KOPT-K1 (cell line): Measurements from ENCODE around the gene KCP.

Experiments used
- H3K27ac ChIP-seq: fragments of 200-600 bp; sonication (generic); 2 replicates; pipeline ENCODE4 v1.5.1; 2016; ENCODE audit warnings: antibody characterized with exemption, mild to moderate bottlenecking, low read depth, low read length; ENCODE audit not compliant: poor library complexity, severe bottlenecking
- H3K36me3 ChIP-seq: fragments of 200-600 bp; sonication (generic); 2 replicates; pipeline ENCODE4 v1.5.1; 2017; ENCODE audit warnings: antibody characterized with exemption, mild to moderate bottlenecking, low read length, moderate library complexity; ENCODE audit not compliant: insufficient read depth
- H3K9me3 ChIP-seq: fragments of 200-600 bp; sonication (generic); 2 replicates; pipeline ENCODE4 v1.5.1; 2017; ENCODE audit warnings: antibody characterized with exemption, low read length, mild to moderate bottlenecking; ENCODE audit not compliant: insufficient read depth, poor library complexity, severe bottlenecking

Gene KCP

DNA sequence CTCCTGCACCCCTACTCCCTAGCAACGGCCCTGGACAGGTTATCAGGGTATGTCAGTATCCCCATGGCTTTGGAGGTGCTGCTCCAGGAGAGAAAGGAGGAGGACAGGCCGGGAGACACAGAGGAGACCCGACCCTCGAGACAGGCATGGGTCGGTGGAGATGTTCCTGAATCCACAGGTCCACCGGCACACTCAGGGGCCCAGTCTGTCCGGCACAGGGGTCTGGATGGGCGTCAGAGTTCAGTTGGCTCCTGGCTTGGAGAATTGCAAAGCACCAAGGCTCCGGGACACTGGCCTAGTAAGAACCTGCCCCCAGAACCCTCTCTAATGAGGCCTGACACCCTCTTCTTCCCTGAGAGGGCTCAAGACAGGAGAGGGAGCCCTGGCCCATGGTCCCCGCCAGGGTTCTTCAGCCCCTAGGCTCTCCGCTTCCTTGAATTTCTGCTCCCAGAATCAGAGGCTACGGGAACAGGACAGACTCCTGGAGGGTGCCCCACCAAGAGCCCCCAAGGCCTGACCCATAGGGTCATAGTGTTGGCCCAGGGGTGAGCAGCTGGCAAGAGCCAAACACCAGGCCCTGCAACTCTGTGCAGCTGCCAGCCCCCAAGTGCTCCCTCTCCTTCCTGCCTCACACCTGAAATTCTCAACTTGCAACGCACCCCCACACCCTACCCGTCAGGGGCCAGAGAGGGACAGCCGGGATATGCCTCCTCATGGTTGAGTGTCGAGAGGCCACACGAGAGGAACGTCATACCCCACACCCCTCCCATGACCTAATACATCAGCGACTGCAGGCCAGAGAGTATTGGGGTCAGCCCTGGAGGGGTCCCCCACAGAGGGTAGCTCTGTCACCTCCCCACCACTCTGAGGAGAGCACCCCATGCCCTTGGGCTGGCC, 21.7 kb upstream of the KCP start:
- H3K27ac ChIP-seq: no peak overlapping the region
- H3K9me3 ChIP-seq: no peaks in the 10 kb centered on the region
- H3K36me3 ChIP-seq: no peaks in the 10 kb centered on the region

DNA sequence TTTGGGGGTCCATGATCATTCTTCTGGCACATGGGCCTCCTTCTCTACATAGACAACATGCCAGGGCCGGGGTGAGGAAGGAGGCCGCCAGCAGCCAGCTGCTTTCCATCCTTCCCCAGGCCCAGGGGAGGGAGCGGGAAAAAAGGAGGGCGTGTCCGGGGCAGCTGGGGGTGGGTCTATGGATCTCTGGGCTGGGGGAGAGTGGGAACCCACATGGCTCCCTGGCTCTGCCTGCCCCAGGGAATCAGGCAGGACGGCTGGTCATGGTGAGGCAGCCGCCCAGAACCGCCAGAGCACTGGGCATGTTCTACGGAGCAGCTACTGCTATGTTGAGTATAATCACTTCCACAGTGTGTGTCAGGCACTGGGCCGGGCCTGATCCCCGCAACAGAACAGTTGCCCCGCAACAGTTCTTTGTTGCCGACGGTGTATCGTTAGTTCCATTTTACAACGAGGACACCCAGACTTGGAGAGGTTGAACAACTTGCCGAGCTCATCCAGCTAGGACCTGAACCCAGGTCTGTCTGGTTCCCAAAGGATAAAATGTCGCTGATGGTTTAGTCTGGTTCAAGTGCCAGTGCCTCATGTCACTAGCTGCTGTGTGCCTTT, 20.8 kb upstream of the KCP start:
- Histone ChIP-seq H3K27ac (no peak overlapping the region), H3K9me3 (no peaks in the 10 kb centered on the region), H3K36me3 (no peaks in the 10 kb centered on the region)

DNA sequence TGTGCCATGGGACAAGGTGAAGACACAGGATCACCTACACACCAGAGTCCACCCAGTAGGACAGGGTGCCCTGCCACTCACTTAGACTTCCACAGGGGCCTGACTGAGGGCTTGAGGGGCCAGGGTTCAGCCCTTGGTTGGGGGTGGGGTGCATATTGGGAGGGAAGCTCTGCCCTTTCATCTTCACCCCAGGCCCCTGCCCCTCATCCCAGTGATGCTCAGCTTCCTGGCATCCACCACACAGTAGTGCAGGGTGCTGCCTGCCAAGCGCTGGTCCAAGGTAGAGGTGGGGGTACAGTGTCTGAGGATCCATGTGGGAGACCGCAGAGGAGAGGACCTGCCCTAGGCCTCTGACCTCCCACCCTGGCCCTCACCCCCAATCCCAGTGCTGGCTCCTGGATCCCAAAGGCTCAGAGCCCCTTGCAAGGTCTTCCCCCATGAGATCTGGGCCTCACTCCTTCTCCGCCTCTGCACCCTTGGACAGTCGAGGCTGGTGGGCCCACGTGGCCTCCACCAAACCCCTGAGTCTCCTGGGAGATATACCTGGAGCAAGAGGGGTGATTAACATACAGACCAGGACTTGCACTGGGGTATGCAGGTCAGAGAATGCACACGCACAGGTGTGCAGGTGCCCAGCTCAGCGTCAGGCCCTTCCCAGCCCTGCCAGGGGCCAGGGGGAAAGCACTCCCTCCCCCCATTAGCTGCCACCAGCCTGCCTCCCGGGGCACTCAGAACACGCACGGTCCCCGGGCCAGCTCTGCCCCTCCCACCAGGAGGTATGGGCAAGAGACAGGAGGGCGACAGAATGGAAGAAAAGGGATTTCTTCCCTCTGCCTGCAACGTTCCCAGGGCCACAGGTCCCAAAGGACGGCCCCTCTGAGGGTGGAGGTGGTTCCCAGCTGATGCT, 18.6 kb upstream of the KCP start:
- H3K36me3 ChIP-seq: no peaks in the 10 kb centered on the region
- H3K9me3 ChIP-seq: no peaks in the 10 kb centered on the region
- H3K27ac ChIP-seq: no peak overlapping the region

- Histone ChIP-seq H3K9me3 (no peaks in the 10 kb centered on the region), H3K36me3 (no peaks in the 10 kb centered on the region)
These were observed 17.8 kb upstream of the KCP start for GRCh38 chr7:128928159-128928813.

GRCh38 chr7:128924707-128925588, 14.4 kb upstream of the KCP start:
- no peaks in the 10 kb centered on the region for H3K9me3 ChIP-seq
- H3K36me3 ChIP-seq: no peaks in the 10 kb centered on the region
- no peak overlapping the region for H3K27ac ChIP-seq

More at GRCh38 chr7:128928159-128928813, 17.8 kb upstream of the KCP start:
- no peak overlapping the region for H3K27ac ChIP-seq

- Histone ChIP-seq H3K36me3 (no peaks in the 10 kb centered on the region), H3K9me3 (no peaks in the 10 kb centered on the region), H3K27ac (no peak overlapping the region)
These were observed 12.9 kb upstream of the KCP start for GRCh38 chr7:128923411-128923800.

DNA sequence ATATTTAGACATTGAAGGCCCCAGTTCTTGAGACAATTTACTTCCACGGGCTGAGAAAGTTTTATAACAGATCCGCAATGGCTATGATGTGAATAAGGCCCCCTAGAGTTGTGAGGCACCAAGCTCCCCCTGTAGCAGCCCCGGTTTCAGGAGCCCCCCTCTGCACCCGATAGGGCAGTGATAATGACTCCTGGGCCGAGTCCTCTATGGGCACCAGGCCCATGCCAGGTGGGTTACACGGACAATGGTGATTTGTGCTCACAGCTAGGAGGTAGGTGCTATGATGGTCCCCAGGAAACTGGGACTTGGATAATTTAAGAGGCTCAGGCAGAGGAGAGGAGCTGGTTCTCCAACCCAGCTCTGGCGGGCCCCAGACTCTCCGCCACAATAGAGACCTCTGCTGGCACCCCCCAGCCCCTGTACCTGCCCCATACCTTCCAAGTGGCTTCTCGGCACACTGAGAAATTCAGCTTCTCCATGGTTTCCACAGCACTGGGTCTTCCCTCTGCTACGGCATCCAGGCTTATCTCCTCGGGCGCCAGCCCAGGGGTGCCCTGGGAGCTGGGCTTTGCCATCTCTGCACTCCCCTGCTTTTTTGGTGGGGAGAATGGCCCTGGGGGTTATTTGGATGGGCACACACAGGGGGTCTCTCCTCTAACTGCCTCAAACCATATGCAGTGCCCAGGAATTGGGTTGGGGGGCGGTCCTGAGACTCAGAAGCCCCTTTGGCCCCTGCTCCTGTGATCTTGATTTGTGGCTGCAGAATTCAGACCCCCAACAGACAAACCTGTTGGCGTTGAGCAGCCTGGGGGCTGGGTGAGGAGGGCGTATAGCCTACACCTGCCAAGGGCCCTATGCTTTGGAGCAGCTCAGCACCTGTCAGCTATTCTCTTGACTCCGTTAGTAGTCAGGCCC, 12.2 kb upstream of the KCP start:
- H3K27ac ChIP-seq: no peak overlapping the region
- H3K9me3 ChIP-seq: no peaks in the 10 kb centered on the region
- H3K36me3 ChIP-seq: no peaks in the 10 kb centered on the region

DNA sequence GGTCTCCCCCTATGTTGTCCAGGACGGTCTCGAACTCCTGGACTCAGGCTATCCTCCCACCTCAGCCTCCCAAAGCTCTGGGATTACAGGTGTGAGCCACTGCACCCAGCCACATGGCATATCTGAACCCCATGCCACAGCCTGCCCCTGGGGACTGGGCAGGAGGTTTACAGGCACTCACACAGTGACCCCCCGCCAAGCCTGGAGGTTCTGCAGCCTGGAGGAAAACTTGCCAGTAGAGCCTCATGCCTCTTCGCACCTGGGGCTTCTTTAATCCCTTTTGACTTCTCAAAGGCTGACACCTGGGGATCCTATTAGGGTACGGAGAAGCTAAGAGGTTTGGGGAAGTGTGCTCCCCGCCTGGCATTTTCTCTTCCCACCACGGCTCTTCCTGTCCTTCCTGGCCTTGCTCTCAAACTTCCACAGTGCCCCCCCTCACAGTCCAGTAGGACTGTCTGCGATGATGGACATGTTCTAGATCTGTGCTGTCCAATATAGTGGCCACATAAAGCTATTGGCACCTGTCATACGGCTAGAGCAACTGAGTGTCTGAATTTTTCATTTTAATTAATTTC, 11.4 kb upstream of the KCP start:
- Histone ChIP-seq H3K27ac (no peak overlapping the region), H3K36me3 (no peaks in the 10 kb centered on the region), H3K9me3 (no peaks in the 10 kb centered on the region)

GRCh38 chr7:128920913-128921582, 10.5 kb upstream of the KCP start:
- Histone ChIP-seq H3K36me3 (no peaks in the 10 kb centered on the region), H3K9me3 (no peaks in the 10 kb centered on the region), H3K27ac (no peak overlapping the region)

- no peaks in the 10 kb centered on the region for H3K36me3 ChIP-seq
- H3K9me3 ChIP-seq: no peaks in the 10 kb centered on the region
- H3K27ac ChIP-seq: no peak overlapping the region
These were observed 9.6 kb upstream of the KCP start for GRCh38 chr7:128919881-128920799.

GRCh38 chr7:128919241-128919640, 8.7 kb upstream of the KCP start:
- H3K27ac ChIP-seq: no peak overlapping the region
- H3K9me3 ChIP-seq: no peaks in the 10 kb centered on the region
- no peaks in the 10 kb centered on the region for H3K36me3 ChIP-seq
